AG09319 (cell line): ENCODE measurements around the gene SNAP47.
A peak's percentile ranks its signal among the peaks of the same experiment; 100 is the strongest.

Source experiments
- DNase-seq: peaks from one replicate; pipeline ENCODE4 v3.0.0-alpha.2; 2010; ENCODE audit warnings: low read depth; ENCODE audit errors: extremely low read depth
- CTCF ChIP-seq: IDR thresholded peaks from 2 replicates; pipeline ENCODE4 v1.5.1; 2011; ENCODE audit warnings: low read depth, mild to moderate bottlenecking, inconsistent platforms, low read length, moderate library complexity

Gene SNAP47

DNA sequence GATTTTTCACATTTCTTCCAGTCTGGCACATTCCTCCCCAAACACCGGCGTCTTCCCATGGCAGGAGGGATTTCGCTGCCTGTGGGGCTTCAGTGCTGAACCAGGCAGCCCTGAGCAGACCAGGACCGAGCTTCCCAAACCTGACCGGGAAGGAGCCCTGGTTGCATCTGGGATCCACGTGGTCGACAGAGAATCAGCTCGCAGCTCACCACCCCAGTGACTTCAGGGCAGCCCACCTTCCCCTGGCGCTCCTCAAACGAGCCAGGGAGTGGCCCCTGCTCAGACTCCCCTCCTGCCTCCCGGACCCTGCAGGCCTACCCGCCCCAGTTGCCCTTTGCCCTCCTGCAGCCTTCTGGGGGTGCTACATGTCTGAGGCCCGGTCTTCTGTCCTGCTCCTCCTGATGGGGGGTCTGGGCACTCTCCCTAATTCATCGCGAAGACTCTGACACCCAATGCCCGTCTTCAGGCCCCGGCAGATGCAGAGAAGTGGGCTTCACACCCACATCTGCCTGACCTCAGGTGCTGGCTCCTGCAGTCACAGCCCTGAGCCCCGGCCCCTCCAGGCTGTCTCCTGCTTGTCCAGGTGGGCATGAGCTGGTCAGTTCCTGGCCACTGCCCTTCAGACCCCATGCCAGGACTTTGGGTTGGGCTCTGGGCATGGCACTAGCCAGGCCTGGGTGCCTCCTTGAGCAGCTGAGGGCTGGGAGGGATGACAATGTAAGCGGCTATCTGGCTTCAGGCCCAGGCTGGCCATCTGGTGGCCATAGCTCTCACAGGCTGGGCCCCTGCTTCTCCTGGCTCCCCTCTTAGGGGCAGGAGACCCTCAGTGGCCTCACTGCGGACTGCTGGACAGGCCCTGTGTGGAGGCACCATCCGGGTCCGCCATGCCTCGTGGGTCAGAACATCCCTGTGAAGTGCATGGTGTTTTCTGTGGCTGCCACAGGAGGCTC is 54.1 kb downstream of the SNAP47 start:
- TF ChIP-seq CTCF = peak; percentile 25
- DNase-seq = no peak

- DNase-seq = no peak
- no peak for TF ChIP-seq CTCF
These were observed 54.8 kb downstream of the SNAP47 start for GRCh38 chr1:227790034-227790400.

DNA sequence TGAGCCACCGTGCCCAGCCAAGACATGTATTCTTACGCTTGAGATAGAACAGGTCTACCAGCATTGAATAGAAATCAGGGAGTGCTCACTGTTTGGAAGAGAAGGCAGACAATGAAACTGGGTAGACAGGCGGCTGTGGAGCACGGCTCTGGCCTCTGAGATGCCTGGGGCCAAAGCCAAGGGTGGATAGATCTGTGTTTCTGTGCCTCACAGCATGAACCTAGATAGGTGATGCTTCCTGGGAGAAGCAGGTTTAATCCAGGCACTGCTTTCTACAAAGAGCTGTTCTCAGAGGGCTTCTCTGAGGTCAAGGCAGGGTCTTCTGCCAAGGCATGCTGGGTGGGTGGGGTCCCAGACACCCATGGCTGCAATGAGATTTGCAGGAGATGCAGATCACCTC is 55.6 kb downstream of the SNAP47 start:
- TF ChIP-seq CTCF = no peak
- DNase-seq = no peak

GRCh38 chr1:227791425-227792143 is 56.3 kb downstream of the SNAP47 start:
- no peak for DNase-seq

DNA sequence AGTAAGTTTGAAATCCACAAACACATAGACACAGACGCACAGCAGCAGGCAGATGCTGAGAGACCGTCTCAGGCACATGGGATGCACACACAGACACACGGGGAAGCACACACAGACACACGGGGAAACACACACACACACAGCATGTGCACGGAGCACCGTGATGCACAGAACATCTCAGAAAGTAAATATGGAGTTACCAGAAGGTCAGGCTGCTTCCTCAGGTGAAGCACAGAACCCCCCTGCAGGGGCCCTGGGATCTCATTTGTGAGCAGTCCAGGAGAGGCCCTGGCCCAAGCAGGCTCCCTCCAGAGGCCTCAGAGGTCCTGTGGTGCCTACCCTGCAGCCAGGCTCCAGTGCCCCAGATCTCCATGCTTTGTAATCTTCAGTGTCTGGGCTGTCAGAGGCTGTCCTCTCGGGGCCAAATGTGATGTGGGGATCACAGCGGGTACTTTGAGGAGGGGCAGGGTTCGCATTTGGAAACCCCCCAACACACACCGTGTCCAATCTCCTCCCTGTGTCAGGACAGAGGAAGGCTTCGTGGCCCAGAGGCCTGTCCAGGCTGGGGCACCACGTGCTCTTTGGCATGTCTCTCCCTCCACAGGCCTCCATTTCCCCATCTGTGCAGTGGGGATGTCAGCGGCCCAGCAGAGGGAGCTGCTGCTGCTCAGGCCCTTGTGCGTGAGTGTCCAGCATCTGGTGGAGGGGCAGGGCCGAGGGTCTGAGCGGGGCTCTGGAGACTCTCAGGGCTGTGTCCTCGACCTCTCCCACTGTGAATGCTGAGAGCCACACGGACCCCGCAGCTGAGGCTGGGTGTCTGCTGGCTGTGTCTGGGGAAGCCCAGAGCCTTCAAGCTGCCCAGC is 57.2 kb downstream of the SNAP47 start:
- no peak; the same call in none of the 2 replicates for TF ChIP-seq CTCF
- DNase-seq = no peak

More at GRCh38 chr1:227791425-227792143, 56.3 kb downstream of the SNAP47 start:
- no peak for TF ChIP-seq CTCF

- TF ChIP-seq CTCF = no peak
- no peak for DNase-seq
These were observed 58.1 kb downstream of the SNAP47 start for GRCh38 chr1:227793079-227793947.
